HG02763 (cell line): ENCODE measurements around the gene TMEM250.

Experiments
- ATAC-seq: cut with Tn5 transposase; IDR thresholded peaks from one replicate; pipeline ENCODE4 v1.9.1; 2021; ENCODE audit warnings: mild to moderate bottlenecking, moderate library complexity; ENCODE audit not compliant: unreplicated experiment

The TMEM250 gene

GRCh38 chr9:136147890-136148714, 29.4 kb upstream of the TMEM250 start:
- ATAC-seq, result no peak

GRCh38 chr9:136147038-136147889, 28.6 kb upstream of the TMEM250 start:
- ATAC-seq, result no peak

GRCh38 chr9:136146126-136147037, 27.7 kb upstream of the TMEM250 start:
- no peak for ATAC-seq

GRCh38 chr9:136145580-136145979, 26.9 kb upstream of the TMEM250 start:
- ATAC-seq, result no peak

- no peak for ATAC-seq
Observed at GRCh38 chr9:136144450-136144849, 25.8 kb upstream of the TMEM250 start.

- no peak for ATAC-seq
Observed at GRCh38 chr9:136143215-136144001, 24.7 kb upstream of the TMEM250 start.

GRCh38 chr9:136142859-136143214, 24.2 kb upstream of the TMEM250 start:
- no peak for ATAC-seq

- ATAC-seq, result no peak
Observed at GRCh38 chr9:136142414-136142796, 23.7 kb upstream of the TMEM250 start.

GRCh38 chr9:136141682-136142413, 23.2 kb upstream of the TMEM250 start:
- ATAC-seq, result no peak

GRCh38 chr9:136140966-136141365, 22.3 kb upstream of the TMEM250 start:
- no peak for ATAC-seq

GRCh38 chr9:136140046-136140445, 21.4 kb upstream of the TMEM250 start:
- ATAC-seq, result no peak

- no peak for ATAC-seq
Observed at GRCh38 chr9:136138566-136138965, 19.9 kb upstream of the TMEM250 start.

GRCh38 chr9:136137321-136138265, 18.9 kb upstream of the TMEM250 start:
- ATAC-seq, result no peak

- no peak for ATAC-seq
Observed at GRCh38 chr9:136136127-136136925, 17.7 kb upstream of the TMEM250 start.

- no peak for ATAC-seq
Observed at GRCh38 chr9:136135326-136136126, 16.9 kb upstream of the TMEM250 start.

GRCh38 chr9:136133959-136134484, 15.3 kb upstream of the TMEM250 start:
- no peak for ATAC-seq
